ENCODE results near the gene VPS37C. TPM values are rescaled to one million over a fixed set of nuclear protein-coding genes. Genes with fewer than 3 reads are reported as not detected.

The VPS37C gene
- total RNA-seq, 1 experiment from 2014 or later = 32.7 TPM

- DNase-seq (ENCODE audit: low spot score) = no peak
- peaks cover 27% of the 10 kb centered on the region for H3K27me3 ChIP-seq (replicated peaks; ENCODE audit: insufficient read depth, low read depth, low read length, poor library complexity)
- no TSS peak for BruUV-seq (replicated peaks)
- H3K4me1 ChIP-seq (ENCODE audit: insufficient read depth, low read length, poor library complexity, severe bottlenecking) = no peaks in the 10 kb centered on the region
- H3K4me3 ChIP-seq (ENCODE audit: low read depth, low read length, poor library complexity, severe bottlenecking) = no peak overlapping the region
- no peaks in the 10 kb centered on the region for H3K36me3 ChIP-seq (ENCODE audit: insufficient read depth, low read length, poor library complexity, severe bottlenecking)
- CTCF ChIA-PET = no interaction called here
- H3K27ac ChIP-seq (ENCODE audit: low read depth, low read length, poor library complexity, severe bottlenecking) = no peak overlapping the region
- H3K9me3 ChIP-seq (ENCODE audit: low read depth, low read length, poor library complexity, severe bottlenecking) = no peaks in the 10 kb centered on the region
- intact Hi-C loops (cut with micrococcal nuclease; ENCODE audit: unreplicated experiment) = no loop called here
- no peak for TF ChIP-seq CTCF (conservative IDR thresholded peaks at IDR 0.05; ENCODE audit: low read depth, low read length)
- no peak for TF ChIP-seq EZH2 (IDR thresholded peaks at IDR 0.05; ENCODE audit: borderline replicate concordance, low read depth, low read length, poor library complexity, severe bottlenecking)
- POLR2A ChIA-PET (ENCODE audit: low non-redundant PET) = no interaction called here
Observed at GRCh38 chr11:61174273-61174672, 13.0 kb upstream of the VPS37C start.

GRCh38 chr11:61173456-61173855 is 12.2 kb upstream of the VPS37C start:
- DNase-seq (ENCODE audit: low spot score) = peak; percentile 63
- Histone ChIP-seq H3K4me1 (ENCODE audit: insufficient read depth, low read length, poor library complexity, severe bottlenecking) (no peaks in the 10 kb centered on the region), H3K4me3 (ENCODE audit: low read depth, low read length, poor library complexity, severe bottlenecking) (no peak overlapping the region), H3K27me3 (replicated peaks; ENCODE audit: insufficient read depth, low read depth, low read length, poor library complexity) (peaks cover 27% of the 10 kb centered on the region), H3K36me3 (ENCODE audit: insufficient read depth, low read length, poor library complexity, severe bottlenecking) (no peaks in the 10 kb centered on the region), H3K27ac (ENCODE audit: low read depth, low read length, poor library complexity, severe bottlenecking) (no peak overlapping the region), H3K9me3 (ENCODE audit: low read depth, low read length, poor library complexity, severe bottlenecking) (no peaks in the 10 kb centered on the region)
- POLR2A ChIA-PET (ENCODE audit: low non-redundant PET) = no interaction called here
- CTCF ChIA-PET = no interaction called here
- BruUV-seq (replicated peaks) = no TSS peak
- TF ChIP-seq CTCF (conservative IDR thresholded peaks at IDR 0.05; ENCODE audit: low read depth, low read length) = peak; percentile 57
- no peak for TF ChIP-seq EZH2 (IDR thresholded peaks at IDR 0.05; ENCODE audit: borderline replicate concordance, low read depth, low read length, poor library complexity, severe bottlenecking)
- intact Hi-C loops (cut with micrococcal nuclease; ENCODE audit: unreplicated experiment) = loop anchor here (2.0 kb wide), 1 partner anchor 343 kb away; no protein-coding TSS in a partner anchor

GRCh38 chr11:61172888-61173287 is 11.7 kb upstream of the VPS37C start:
- DNase-seq (ENCODE audit: low spot score) = no peak
- no peaks in the 10 kb centered on the region for H3K36me3 ChIP-seq (ENCODE audit: insufficient read depth, low read length, poor library complexity, severe bottlenecking)
- intact Hi-C loops (cut with micrococcal nuclease; ENCODE audit: unreplicated experiment) = loop anchor here (2.0 kb wide), 1 partner anchor 342 kb away; no protein-coding TSS in a partner anchor
- H3K9me3 ChIP-seq (ENCODE audit: low read depth, low read length, poor library complexity, severe bottlenecking) = no peaks in the 10 kb centered on the region
- no peak overlapping the region for H3K27ac ChIP-seq (ENCODE audit: low read depth, low read length, poor library complexity, severe bottlenecking)
- H3K27me3 ChIP-seq (replicated peaks; ENCODE audit: insufficient read depth, low read depth, low read length, poor library complexity) = peaks cover 27% of the 10 kb centered on the region
- ChIA-PET POLR2A (ENCODE audit: low non-redundant PET) (no interaction called here), CTCF (no interaction called here)
- no peaks in the 10 kb centered on the region for H3K4me1 ChIP-seq (ENCODE audit: insufficient read depth, low read length, poor library complexity, severe bottlenecking)
- TF ChIP-seq EZH2 (IDR thresholded peaks at IDR 0.05; ENCODE audit: borderline replicate concordance, low read depth, low read length, poor library complexity, severe bottlenecking) (no peak), CTCF (conservative IDR thresholded peaks at IDR 0.05; ENCODE audit: low read depth, low read length) (no peak)
- BruUV-seq (replicated peaks) = no TSS peak
- no peak overlapping the region for H3K4me3 ChIP-seq (ENCODE audit: low read depth, low read length, poor library complexity, severe bottlenecking)

All from A673 (cell line).